NCI-H128 (cell line): ENCODE measurements around the gene LDLRAD4.

Experiments
- DNase-seq: peaks from one replicate; lab custom pipeline; 2025; ENCODE audit not compliant: unreplicated experiment; lab: John Stamatoyannopoulos, UW

The LDLRAD4 gene

DNA sequence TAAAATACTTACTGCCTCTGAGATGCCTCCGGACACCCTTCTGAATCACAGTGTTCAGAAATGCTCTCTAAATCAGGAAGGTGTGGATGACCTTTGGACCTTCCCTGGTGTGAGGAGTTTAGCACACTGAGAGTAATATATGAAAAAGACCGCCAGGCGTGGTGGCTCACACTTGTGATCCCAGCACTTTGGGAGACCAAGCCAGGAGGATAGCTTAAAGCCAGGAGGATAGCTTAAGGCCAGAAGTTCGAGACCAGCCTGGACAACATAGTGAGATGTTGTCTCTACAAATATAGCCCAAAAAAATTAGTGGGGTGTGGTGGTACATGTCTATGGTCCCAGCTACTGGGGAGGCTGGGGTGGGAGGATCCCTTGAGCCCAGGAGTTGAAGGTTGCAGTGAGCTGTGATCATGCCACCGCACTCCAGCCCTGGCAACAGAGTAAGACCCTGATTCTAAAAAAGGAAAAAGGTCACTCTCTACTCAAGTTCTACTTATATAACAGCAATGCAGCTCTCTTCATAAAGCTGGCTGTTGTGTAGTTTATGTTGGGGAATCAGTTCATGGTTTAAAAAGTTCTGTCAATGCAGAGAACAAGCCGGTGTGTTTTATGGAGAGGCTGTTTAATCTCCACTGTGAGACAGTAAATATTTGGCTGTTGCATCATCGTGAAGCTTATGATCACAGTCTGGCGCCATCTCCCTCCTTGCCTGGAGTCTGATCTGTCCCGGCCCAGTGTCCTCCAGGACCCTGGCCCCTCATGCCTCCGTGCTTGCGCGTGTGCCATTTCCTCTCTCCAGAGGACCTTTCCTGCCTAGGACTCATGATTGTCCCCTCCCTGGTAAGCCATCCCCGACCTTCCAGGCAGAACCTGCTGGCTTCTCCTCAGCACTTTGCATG, 323.3 kb downstream of the LDLRAD4 start:
- no peak for DNase-seq

GRCh38 chr18:13542520-13542847, 323.9 kb downstream of the LDLRAD4 start:
- no peak for DNase-seq

GRCh38 chr18:13543144-13543543, 324.6 kb downstream of the LDLRAD4 start:
- DNase-seq: no peak

DNA sequence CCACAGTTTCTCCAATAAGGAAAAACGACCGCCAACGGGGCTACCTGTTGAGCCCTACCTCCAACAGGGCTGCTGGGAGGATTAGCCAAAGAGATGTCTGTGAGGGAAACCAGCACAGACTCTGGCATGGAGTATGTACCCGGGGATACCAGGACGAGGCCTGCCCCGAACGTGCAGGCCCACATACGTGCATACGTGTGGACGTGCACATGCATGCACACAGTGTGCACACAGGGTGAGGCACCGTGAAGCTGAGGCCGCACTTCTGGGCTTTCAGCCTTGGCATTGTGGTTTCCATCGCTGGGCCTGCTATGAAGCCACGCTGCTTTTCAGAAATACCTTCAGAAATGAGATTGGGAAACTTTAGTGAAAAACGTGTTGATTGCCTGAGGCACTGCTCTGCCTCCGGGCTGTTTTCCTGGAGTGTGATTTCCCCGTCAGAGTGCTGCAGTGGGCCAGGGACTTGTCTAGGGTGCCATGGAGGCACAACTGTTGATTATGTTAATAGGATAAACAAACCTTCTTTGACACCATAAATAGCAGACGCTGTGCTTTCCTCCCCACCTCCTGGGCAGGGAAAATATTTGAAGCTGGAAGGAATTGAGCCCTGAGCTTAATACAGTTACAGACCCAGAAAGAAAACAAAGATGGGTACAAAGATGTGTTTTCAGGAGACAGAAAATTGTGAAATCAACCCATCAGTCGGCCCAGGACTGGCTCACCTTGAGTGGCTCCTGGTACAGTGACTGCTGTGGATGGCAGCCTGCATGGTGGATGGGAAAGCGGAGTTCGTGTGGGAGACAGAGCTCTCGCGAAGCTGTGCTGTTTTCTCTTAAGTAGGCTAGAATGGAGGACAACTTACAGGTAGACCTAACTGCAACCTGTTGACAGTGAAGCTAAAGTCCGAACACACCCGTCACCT, 325.5 kb downstream of the LDLRAD4 start:
- no peak for DNase-seq

GRCh38 chr18:13544953-13545352, 326.4 kb downstream of the LDLRAD4 start:
- DNase-seq: no peak

DNA sequence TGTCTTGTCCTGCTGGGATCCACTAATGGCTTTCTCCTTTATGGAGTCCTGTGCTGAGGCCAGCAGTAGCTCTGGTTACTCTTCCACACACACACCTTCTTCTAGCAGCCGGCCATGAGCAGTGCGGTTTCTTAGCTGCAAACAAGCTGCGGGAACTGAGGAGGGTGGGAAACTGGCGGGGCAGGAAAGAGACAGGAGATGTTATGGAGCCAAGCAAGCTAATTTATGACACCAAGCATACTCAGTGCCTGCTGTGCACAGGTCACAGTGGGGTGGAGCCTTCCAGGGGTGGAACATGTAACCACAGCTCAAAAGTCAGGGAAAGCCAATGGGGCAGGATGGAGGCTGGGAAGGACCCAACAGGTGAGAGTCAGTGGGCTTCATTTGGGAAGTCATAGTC, 327.0 kb downstream of the LDLRAD4 start:
- DNase-seq: no peak

DNA sequence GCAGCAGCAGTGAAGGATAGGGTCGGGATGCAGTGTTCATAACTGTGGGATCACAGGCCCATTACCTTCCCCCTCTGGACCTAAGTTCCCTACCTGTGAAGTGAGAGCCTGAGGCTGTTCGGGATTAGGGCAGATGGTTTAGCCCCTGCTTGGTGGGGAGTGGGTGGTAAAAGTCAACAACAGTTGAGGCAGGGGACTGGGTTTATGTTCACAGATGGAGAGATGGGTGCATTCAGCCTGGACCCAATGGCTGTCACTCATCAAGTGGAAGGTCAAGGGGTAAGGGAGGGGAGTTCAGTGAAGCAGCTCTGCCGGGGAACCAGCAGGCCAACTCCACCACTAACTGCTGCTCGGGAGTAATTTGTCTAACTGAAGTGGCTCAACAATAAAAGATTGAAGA, 327.4 kb downstream of the LDLRAD4 start:
- DNase-seq: no peak

DNA sequence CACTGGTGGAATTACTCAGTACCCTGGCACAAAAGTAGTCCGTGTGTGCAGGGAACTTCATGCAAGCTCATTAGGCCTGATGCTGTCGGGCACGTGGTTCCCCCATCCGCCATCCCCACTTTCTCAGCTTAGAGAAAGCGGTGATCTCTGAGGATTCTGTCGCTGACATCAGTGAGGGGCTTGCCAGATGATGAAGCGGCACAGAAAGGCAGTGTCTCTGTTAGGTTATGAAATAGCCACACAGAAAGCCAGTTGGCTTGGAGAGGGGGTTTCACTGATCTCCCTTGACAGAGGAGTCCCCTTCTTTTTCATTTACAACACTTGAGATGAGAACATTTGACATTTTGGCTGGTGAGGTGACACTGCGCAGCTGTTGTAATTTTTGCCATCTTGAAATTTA, 328.1 kb downstream of the LDLRAD4 start:
- DNase-seq: no peak

DNA sequence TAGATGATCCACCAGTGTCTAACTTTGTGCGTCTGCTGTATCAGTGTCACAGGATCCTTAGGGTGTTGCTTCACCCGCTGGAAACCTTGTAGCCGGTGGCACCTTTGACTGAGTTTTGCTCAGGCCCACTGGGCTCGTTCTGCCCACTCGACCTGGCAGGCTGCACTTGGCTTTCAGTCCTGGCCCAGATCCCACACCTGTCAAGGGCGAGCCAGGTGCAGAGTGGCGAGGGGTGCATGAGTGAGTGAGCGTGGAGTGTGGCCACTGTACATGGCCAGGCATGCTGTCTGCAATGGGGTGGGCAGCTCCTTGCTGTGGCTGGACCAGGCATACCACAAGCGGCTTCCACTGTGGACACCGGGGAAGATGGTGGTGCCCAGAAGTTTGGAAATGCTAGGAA, 328.8 kb downstream of the LDLRAD4 start:
- no peak for DNase-seq

GRCh38 chr18:13548106-13548819, 329.7 kb downstream of the LDLRAD4 start:
- DNase-seq: no peak

DNA sequence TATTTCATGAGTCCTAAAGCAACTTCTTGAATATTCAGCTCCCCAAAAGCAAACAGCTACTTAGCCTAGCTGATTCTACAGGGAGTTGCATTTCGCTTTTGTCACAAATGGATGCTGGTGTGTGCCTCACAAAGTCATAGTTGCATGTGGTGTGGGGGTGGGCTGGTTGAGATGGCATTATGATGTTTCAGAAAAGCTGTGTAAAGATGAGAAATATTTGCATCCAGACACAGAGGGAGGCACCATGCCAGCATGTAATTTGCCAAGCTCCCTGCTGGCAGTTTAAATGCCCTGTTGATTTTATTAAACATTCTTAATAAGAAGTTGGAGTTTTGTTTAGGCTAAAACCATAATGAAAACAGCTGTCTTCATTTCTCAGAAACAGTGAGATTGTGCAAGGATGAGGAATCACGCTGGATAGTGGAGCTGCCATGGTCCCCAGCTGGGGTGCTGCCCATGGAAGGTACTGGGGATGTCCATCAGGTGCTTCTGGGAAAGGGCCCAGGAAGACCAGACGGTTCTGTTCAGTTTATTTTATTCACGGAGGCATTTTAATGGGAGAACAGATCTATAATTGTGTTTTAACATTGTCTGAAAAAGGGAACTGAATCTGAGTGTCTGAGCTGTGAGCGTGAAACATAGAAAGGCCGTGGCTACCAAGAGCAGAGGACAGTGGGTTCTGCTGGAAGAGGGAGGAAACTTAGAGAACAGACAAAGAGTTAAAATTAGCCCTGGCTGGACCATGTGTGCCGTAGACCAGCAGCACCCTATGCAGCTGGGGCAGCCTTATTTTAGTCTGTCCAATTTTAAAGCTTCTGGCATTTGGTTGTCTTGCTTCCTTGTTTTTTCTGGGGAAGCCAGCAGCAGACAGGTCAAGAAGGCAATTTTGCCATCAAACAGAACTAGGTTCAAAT, 330.7 kb downstream of the LDLRAD4 start:
- DNase-seq: no peak

DNA sequence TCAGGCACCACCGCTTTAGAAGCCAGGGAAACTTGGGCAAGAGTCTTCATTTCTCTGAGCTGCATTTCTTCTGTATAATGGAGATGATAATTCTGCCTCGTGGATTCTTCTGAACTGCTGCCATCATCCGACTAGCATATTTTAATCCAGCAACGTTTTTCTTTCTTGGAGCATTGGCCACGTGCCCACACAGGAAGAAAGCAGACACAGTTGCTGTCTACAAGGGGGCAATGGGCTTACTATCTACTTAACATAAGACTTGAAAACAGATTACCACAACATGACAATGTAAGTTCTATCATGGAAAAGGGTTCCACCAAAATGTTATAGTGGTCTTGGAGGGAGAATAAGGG, 331.3 kb downstream of the LDLRAD4 start:
- no peak for DNase-seq

DNA sequence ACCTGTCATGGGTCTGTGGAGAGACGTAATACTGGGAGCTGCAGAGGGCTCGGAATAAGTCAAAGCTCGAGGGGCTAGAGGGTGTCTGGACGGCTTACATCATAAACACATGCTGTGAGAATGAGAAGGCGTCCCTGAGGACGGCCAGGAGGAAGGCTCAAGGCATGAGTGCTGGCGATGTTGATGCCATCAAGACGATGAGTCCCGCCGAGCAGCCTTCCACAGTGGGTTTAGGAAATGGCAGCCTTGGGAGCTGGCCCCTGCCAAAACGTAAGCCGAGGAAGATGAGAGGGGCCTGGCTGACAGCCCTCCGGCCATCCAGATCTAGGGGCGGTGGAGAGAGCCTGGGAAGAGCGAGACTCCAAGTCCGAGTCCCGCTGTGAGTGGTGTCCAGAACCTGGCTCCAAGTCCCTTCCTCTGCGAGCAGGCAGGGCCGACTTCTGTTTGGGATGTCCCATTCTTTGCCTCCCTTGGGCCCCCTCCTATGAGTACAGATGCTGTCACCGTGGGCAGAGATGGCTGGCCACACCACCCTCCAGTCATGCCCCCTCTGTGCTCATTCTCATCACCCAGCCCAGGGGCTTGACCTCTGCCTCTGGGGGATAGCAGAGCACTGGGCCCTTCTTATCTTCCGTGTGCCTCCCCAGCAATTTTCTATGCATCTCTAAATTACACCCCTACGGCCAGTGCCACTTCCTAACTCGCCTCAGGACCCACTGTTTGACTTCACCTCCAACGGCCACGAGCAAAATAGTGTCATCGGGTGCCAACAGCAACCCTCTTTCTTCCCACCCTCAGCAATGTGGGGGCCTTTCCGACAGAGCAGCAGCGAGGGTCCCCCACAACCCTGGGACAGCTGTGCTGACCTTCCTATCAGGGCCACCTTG, 332.1 kb downstream of the LDLRAD4 start:
- no peak for DNase-seq

GRCh38 chr18:13551305-13551603, 332.7 kb downstream of the LDLRAD4 start:
- no peak for DNase-seq

DNA sequence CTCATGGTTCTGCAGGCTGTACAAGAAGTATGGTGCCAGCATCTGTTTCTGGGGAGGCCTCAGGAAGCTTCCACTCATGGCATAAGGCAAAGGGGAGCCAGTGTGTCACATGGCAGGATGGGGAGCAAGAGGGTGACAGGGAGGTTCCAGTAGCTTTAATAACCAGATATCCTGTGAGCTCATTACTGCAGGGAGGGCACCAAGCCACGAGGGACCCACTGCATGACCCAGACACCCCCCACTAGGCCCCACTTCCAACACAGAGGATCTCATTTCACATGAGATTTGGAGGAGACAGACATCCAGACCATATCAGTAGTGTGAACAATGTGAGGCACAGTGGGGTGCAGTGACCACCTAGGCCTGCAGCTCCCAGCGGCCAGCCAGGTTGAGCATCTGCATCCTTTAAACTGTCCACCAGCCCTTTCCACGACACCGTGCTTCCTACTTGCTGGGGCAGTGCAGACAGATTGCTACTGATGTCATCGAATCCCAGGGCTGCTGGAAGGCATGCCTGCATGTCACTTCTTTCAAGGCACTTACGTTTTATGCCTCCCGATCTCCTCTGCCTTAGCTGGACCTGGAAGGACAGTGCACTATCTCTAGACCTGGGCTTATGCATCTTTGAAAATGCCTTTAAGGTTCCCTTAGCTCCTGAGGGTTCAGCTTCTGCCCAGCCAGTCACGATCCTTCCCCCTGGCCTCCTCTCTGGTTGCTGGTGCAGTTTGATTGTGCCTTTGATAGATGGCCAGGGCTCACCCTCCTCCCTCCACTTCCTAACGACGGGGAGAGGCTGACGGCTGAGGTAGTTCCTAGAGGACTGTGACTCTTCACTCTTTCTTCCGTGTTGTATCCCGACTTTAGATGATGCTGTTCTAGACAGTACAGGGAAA, 333.5 kb downstream of the LDLRAD4 start:
- DNase-seq: no peak

GRCh38 chr18:13553449-13553848, 334.9 kb downstream of the LDLRAD4 start:
- no peak for DNase-seq

DNA sequence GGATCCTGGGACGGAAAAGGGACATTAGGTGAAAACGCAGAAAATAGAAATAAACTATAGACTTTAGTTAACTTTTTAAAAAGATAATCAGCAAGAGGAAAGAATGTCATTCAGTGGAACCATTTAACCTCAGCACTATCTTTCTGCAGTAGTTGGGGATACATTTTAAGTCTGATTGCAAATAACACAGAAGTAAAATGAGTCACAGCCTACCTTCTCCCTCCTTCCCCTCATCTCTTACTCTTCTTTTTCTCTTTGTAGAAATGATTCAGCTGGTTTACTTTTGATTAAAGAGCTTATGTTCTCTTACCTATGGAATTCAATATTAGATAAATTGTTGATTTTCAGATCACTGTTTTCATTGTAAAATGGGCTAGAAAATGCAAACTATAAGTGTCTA, 336.6 kb downstream of the LDLRAD4 start:
- no peak for DNase-seq

DNA sequence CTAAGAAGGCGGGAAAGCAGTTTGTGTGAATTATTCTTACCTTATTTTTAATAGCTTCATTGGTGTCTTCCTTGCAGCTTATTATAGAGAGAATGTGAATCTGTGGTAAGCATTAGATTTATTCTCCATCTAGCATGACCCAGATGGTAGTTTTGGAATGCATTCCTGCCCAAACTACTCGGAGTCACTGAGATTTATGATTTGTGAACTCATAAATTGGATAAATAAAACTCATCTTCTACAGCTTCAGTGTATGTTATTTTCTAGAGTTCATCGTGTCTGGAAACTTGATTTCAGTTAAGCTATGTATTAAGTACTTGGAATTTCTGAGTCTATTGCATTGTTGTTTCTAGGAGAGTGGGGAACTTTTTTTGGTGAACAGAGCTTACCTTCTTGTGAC, 337.3 kb downstream of the LDLRAD4 start:
- DNase-seq: no peak

DNA sequence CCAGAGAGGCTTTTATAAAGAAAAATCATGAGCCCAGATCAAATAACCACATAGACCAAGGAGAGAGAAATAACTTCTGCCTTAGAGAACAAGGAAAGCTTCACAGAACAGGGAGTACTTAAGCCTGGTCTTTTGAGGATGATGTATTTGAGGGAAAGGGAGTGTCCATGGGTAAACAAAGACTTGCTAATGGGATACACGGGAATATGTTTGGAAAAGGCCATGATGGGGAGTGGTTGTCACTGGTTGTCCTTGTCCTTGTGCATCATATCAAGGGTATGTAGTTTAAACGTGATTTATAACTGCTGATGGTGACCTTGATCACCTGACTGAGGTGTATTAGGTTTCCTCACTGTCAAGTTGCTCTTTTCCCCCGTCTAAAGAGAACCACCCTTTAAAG, 337.9 kb downstream of the LDLRAD4 start:
- DNase-seq: no peak
